GM10266 (cell line): ENCODE data around the gene RPL7L1.

Source experiments
- DNase-seq: peaks from one replicate; pipeline ENCODE4 v3.0.0; 2012; ENCODE audit errors: extremely low spot score
- TF ChIP-seq, protein P1 (sequence below): IDR thresholded peaks from 2 replicates; pipeline ENCODE4 v1.5.1; 2012; ENCODE audit warnings: mild to moderate bottlenecking, low read depth; ENCODE audit not compliant: control insufficient read depth, insufficient read depth; ENCODE audit errors: missing control alignments

RPL7L1 gene

DNA sequence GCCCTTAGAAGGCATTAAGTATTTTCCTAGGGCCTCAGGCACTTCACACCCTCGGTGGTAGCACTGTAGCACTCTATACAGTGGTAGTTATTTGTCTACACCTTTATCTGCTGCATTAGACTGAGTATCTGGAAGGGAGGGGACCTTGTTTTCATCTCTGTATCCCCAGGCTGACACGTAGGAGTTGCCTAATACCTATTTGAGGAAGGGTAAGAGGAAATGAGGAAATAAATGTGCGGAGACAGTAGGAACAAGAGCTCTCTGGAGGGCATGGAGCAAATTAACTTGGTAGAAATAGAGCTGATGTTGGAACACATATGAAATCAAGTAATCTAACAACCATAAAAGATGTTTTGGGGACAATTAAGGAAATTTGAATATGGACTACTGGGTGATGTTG, 53.8 kb downstream of the RPL7L1 start:
- TF ChIP-seq, protein P1, sequence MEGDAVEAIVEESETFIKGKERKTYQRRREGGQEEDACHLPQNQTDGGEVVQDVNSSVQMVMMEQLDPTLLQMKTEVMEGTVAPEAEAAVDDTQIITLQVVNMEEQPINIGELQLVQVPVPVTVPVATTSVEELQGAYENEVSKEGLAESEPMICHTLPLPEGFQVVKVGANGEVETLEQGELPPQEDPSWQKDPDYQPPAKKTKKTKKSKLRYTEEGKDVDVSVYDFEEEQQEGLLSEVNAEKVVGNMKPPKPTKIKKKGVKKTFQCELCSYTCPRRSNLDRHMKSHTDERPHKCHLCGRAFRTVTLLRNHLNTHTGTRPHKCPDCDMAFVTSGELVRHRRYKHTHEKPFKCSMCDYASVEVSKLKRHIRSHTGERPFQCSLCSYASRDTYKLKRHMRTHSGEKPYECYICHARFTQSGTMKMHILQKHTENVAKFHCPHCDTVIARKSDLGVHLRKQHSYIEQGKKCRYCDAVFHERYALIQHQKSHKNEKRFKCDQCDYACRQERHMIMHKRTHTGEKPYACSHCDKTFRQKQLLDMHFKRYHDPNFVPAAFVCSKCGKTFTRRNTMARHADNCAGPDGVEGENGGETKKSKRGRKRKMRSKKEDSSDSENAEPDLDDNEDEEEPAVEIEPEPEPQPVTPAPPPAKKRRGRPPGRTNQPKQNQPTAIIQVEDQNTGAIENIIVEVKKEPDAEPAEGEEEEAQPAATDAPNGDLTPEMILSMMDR: no peak

DNA sequence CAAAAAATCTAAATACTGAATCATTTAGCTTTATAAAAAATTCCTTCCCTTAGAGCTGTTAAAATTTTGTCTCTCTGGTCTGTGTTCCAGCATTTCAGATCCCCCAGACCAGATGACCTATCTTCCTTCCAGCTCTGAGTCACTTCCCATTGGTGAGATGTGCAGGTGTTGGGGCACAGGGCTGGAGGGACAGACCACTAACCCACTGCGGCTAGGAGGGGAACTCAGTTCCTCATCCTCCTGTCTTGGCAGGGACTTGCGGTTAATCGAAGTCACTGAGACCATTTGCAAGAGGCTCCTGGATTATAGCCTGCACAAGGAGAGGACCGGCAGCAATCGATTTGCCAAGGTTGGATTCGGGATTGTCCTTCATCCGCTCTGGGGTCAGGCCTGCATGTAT, 55.9 kb downstream of the RPL7L1 start:
- TF ChIP-seq, protein P1: no peak

More for the DNA sequence above, 53.8 kb downstream of the RPL7L1 start:
- no peak for DNase-seq

DNA sequence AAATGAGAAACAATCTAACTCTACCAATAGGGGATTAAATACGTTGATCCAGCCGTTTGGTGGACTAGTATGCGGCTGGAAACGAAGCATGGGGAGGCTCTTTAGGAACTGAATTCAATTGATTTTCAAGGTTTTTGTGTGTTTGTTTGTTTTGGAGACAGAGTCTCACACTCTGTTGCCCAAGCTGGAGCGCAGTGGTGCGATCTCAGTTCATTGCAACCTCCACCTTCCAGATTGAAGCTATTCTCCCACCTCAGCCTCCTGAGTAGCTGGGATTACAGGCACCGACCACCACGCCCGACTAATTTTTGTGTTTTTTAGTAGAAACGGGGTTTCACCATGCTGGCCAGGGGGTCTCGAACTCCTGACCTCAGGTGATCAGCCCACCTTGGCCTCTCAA, 57.0 kb downstream of the RPL7L1 start:
- DNase-seq: no peak
- TF ChIP-seq, protein P1: no peak

More for the DNA sequence above, 55.9 kb downstream of the RPL7L1 start:
- no peak for DNase-seq

DNA sequence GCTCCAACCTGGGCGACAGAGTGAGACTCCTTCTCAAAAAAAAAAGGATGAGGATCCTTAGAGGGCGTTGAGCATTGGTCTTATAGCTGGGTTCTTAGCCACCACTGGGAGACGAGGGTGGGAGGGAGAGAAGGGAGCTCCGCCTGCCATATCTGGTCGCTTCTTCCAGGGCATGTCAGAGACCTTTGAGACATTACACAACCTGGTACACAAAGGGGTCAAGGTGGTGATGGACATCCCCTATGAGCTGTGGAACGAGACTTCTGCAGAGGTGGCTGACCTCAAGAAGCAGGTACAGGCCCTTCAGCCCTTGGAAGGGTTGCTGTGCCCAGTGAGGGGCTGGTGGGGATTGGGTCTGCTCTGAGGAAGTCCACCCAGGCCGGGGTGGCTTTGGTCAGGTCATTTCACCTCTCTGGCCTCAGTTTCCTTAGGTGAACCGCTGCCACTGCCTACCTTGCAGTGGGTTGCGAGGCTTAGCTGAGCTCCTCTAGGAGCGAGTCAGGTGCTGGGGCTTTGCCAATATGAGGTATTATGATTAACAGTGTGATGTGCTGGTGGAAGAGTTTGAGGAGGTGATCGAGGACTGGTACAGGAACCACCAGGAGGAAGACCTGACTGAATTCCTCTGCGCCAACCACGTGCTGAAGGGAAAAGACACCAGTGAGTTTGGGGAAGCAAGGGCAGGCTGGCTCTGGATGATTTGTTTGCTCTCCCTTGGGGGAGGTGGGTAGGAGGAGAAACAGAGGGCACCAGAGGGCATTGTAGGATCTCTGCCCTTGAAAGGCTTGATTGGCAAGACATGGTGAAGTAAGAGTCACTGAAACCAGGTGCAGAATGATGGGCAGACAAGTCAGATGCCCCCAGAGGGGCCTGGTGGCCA, 58.4 kb downstream of the RPL7L1 start:
- DNase-seq: no peak
- TF ChIP-seq, protein P1: no peak

DNA sequence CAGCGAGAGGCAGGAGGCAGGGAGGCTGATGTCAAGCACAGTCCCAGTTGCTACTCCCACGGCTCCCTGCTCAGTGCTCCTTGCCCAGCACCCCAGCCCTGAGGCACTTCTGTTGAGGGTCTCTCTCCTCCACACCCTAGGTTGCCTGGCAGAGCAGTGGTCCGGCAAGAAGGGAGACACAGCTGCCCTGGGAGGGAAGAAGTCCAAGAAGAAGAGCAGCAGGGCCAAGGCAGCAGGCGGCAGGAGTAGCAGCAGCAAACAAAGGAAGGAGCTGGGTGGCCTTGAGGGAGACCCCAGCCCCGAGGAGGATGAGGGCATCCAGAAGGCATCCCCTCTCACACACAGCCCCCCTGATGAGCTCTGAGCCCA, 59.0 kb downstream of the RPL7L1 start:
- TF ChIP-seq, protein P1: no peak
- no peak for DNase-seq

DNA sequence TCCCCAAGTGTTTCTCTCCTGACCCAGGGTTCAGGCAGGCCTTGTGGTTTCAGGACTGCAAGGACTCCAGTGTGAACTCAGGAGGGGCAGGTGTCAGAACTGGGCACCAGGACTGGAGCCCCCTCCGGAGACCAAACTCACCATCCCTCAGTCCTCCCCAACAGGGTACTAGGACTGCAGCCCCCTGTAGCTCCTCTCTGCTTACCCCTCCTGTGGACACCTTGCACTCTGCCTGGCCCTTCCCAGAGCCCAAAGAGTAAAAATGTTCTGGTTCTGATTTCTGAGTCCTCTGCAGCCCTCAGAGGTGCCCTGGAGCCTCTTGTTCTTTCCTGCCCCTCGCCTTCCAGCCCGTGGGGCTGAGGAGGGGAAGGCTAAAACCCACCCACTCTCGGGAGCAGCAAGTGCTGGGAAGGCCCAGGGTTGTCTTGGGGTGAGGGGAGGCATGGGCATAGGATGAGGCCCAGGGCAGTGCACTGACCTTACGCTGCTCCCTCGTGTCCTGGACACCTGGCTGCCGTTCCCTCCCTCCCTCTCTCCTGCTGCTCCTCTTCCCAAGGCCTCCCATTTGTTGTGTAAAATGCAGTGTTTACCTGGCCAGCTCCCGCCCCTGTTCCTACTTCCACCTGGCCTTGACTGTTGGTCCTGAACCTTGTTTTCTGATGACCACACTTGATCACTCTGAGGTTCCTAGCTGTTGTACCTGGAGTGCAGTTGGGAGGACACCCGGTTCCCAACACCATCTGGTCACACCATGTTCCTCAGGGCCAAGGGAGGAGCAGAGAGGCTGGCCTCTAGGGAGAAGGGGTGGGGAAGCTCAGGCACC, 59.8 kb downstream of the RPL7L1 start:
- no peak for DNase-seq
- TF ChIP-seq, protein P1: no peak
